ENCODE measurements around the gene ARHGAP1.

Gene ARHGAP1

GRCh38 chr11:46635557-46636139 lies 64.8 kb downstream of the ARHGAP1 start:
- DNase-seq = no peak

GRCh38 chr11:46633291-46634217 lies 66.9 kb downstream of the ARHGAP1 start:
- no peak for DNase-seq

GRCh38 chr11:46632502-46632901 lies 67.9 kb downstream of the ARHGAP1 start:
- DNase-seq = no peak

- no peak for DNase-seq
Observed at GRCh38 chr11:46631676-46632075, 68.7 kb downstream of the ARHGAP1 start.

- no peak for DNase-seq
Observed at GRCh38 chr11:46630237-46630636, 70.2 kb downstream of the ARHGAP1 start.

- no peak for DNase-seq
Observed at GRCh38 chr11:46628961-46629360, 71.5 kb downstream of the ARHGAP1 start.

All from CD4-positive, alpha-beta T cell treated with Interleukin-10 for 1 hour (primary cell).